HL-60 (cell line): ENCODE data around the gene CABP1.

Experiments
- DNase-seq, 2 experiments: peaks; one replicate each; pipeline ENCODE4 v3.0.0-alpha.2; 2010 to 2020; ENCODE audit warnings: low read depth in 1 of 2, low spot score in 1 of 2
- H3K27ac ChIP-seq: fragments of 250-450 bp; sonication (Bioruptor Pico); replicated peaks from 2 replicates; pipeline ENCODE4 v1.5.1; 2020; ENCODE audit warnings: mild to moderate bottlenecking, moderate library complexity
- H3K27me3 ChIP-seq: fragments of 250-450 bp; sonication (Bioruptor Pico); 2 replicates; pipeline ENCODE4 v1.5.1; 2021; ENCODE audit warnings: mild to moderate bottlenecking, moderate library complexity; ENCODE audit not compliant: insufficient read depth, poor library complexity, severe bottlenecking
- H3K4me3 ChIP-seq: replicated peaks from 2 replicates; pipeline ENCODE4 v1.5.1; 2011; ENCODE audit warnings: mild to moderate bottlenecking, control low read depth, low read length; ENCODE audit not compliant: insufficient read depth
- CTCF ChIP-seq: IDR thresholded peaks from one replicate; pipeline ENCODE4 v1.5.1; 2011; ENCODE audit warnings: low read length, control low read depth, inconsistent platforms; ENCODE audit not compliant: insufficient read depth
- GABPA ChIP-seq: IDR thresholded peaks from 2 replicates; pipeline ENCODE4 v1.6.1; 2012; ENCODE audit warnings: low read depth
- POLR2AphosphoS5 ChIP-seq: IDR thresholded peaks from 2 replicates; pipeline ENCODE4 v1.6.1; 2012; ENCODE audit warnings: low read depth
- SPI1 ChIP-seq: IDR thresholded peaks from 2 replicates; pipeline ENCODE4 v1.6.1; 2012; ENCODE audit warnings: low read depth, mild to moderate bottlenecking, borderline replicate concordance
- TF ChIP-seq, protein P1 (sequence below): IDR thresholded peaks from 2 replicates; pipeline ENCODE4 v1.6.1; 2012; ENCODE audit warnings: low read depth; ENCODE audit not compliant: insufficient replicate concordance

The CABP1 gene

DNA sequence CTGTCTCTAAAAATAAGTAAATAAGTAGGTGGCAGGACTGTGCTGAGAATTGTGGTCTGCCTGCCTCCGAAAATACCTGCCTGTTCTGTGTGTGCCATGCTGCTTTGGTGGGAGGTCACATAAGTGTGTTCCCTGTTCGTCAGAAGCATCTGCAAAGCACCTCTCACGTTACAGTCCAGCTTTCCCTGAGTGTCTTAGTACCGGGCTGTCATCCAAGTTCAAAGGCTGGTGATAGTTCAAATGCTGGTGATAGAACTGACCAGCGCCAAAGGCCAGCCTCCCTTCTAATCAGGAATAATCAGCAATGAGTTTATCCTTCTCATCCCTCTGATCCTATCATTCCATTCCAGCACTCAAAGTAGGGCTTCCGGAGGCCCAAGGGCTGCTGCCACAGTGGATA lies 5.6 kb downstream of the CABP1 start:
- Histone ChIP-seq H3K27me3 (peaks cover 26% of the 10 kb centered on the region), H3K27ac (no peak overlapping the region), H3K4me3 (no peak overlapping the region)
- no peak for DNase-seq
- no peak for TF ChIP-seq SPI1
- no peak for TF ChIP-seq CTCF
- TF ChIP-seq GABPA, result no peak
- TF ChIP-seq, protein P1, sequence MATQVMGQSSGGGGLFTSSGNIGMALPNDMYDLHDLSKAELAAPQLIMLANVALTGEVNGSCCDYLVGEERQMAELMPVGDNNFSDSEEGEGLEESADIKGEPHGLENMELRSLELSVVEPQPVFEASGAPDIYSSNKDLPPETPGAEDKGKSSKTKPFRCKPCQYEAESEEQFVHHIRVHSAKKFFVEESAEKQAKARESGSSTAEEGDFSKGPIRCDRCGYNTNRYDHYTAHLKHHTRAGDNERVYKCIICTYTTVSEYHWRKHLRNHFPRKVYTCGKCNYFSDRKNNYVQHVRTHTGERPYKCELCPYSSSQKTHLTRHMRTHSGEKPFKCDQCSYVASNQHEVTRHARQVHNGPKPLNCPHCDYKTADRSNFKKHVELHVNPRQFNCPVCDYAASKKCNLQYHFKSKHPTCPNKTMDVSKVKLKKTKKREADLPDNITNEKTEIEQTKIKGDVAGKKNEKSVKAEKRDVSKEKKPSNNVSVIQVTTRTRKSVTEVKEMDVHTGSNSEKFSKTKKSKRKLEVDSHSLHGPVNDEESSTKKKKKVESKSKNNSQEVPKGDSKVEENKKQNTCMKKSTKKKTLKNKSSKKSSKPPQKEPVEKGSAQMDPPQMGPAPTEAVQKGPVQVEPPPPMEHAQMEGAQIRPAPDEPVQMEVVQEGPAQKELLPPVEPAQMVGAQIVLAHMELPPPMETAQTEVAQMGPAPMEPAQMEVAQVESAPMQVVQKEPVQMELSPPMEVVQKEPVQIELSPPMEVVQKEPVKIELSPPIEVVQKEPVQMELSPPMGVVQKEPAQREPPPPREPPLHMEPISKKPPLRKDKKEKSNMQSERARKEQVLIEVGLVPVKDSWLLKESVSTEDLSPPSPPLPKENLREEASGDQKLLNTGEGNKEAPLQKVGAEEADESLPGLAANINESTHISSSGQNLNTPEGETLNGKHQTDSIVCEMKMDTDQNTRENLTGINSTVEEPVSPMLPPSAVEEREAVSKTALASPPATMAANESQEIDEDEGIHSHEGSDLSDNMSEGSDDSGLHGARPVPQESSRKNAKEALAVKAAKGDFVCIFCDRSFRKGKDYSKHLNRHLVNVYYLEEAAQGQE, result no peak
- no peak for TF ChIP-seq POLR2AphosphoS5

DNA sequence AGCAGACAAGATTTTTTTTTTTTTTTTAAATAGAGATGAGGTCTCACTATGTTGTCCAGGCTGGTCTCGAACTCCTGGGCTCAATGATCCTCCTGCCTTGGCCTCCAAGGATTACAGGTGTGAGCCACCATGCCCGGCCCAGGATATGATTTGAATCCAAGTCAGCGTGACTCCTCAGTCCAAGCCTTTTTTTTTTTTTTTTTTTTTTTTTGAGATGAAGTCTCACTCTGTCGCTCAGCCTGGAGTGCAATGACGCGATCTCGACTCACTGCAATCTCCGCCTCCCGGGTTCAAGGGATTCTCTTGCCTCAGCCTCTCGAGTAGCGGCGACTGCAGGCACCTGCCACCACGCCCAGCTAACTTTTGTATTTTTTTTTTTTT lies 6.9 kb downstream of the CABP1 start:
- peaks cover 13% of the 10 kb centered on the region for H3K27me3 ChIP-seq

GRCh38 chr12:120649442-120650232 lies 9.2 kb downstream of the CABP1 start:
- Histone ChIP-seq H3K27me3 (peaks cover 4% of the 10 kb centered on the region), H3K4me3 (peak overlapping the region; percentile 13), H3K27ac (no peak overlapping the region)
- TF ChIP-seq POLR2AphosphoS5, result no peak
- no peak for TF ChIP-seq CTCF
- TF ChIP-seq, protein P1, result no peak
- TF ChIP-seq SPI1, result no peak
- TF ChIP-seq GABPA, result no peak
- DNase-seq, result peak; percentile 18 to 82

More for the DNA sequence above, 6.9 kb downstream of the CABP1 start:
- no peak for DNase-seq
- TF ChIP-seq GABPA (no peak), POLR2AphosphoS5 (no peak), SPI1 (no peak), CTCF (no peak)
- TF ChIP-seq, protein P1, result no peak
- Histone ChIP-seq H3K27ac (no peak overlapping the region), H3K4me3 (no peak overlapping the region)
